ENCODE measurements around the gene KANSL1L.

The KANSL1L gene

GRCh38 chr2:210128961-210129360 lies 42.2 kb downstream of the KANSL1L start:
- TF ChIP-seq MAX (IDR thresholded peaks at IDR 0.05): peak; percentile 50; the same call in 1 of the 2 replicates
- no peak for TF ChIP-seq TCF12 (IDR thresholded peaks at IDR 0.05; ENCODE audit: low read depth)

- no peak for TF ChIP-seq TEAD4 (IDR thresholded peaks at IDR 0.05)
- no peak for TF ChIP-seq USF1 (IDR thresholded peaks at IDR 0.05)
- TF ChIP-seq EGR1 (IDR thresholded peaks at IDR 0.05): no peak
- no peak for TF ChIP-seq CREB1 (IDR thresholded peaks at IDR 0.05; ENCODE audit: low read depth)
- no peak for TF ChIP-seq MAX (IDR thresholded peaks at IDR 0.05)
- TF ChIP-seq CEBPB (IDR thresholded peaks at IDR 0.05): no peak
- TF ChIP-seq REST (IDR thresholded peaks at IDR 0.05; ENCODE audit: low read depth): no peak
These were observed 57.5 kb downstream of the KANSL1L start for GRCh38 chr2:210113614-210114235.

- TF ChIP-seq EGR1 (IDR thresholded peaks at IDR 0.05) (no peak), RAD21 (IDR thresholded peaks at IDR 0.05; ENCODE audit: low read depth) (no peak), TEAD4 (IDR thresholded peaks at IDR 0.05) (no peak), USF1 (IDR thresholded peaks at IDR 0.05) (no peak), REST (IDR thresholded peaks at IDR 0.05; ENCODE audit: low read depth) (no peak), TAF1 (IDR thresholded peaks at IDR 0.05; ENCODE audit: low read depth) (no peak), EP300 (IDR thresholded peaks at IDR 0.05; ENCODE audit: borderline replicate concordance) (no peak), MAX (IDR thresholded peaks at IDR 0.05) (no peak), CREB1 (IDR thresholded peaks at IDR 0.05; ENCODE audit: low read depth) (no peak), FOXM1 (IDR thresholded peaks at IDR 0.05; ENCODE audit: borderline replicate concordance, low read depth) (no peak), CEBPB (IDR thresholded peaks at IDR 0.05) (no peak), ZBTB7A (IDR thresholded peaks at IDR 0.05; ENCODE audit: low read depth) (no peak), YY1 (IDR thresholded peaks at IDR 0.05; ENCODE audit: low read depth) (no peak), NFIC (IDR thresholded peaks at IDR 0.05) (no peak), TCF12 (IDR thresholded peaks at IDR 0.05; ENCODE audit: low read depth) (no peak)
These were observed 58.3 kb downstream of the KANSL1L start for GRCh38 chr2:210112871-210113270.

- TF ChIP-seq USF1 (IDR thresholded peaks at IDR 0.05) (no peak), REST (IDR thresholded peaks at IDR 0.05; ENCODE audit: low read depth) (no peak), ZBTB7A (IDR thresholded peaks at IDR 0.05; ENCODE audit: low read depth) (no peak)
These were observed 71.3 kb downstream of the KANSL1L start for GRCh38 chr2:210099940-210100339.

GRCh38 chr2:210094787-210095186 lies 76.4 kb downstream of the KANSL1L start:
- TF ChIP-seq NFIC (IDR thresholded peaks at IDR 0.05): no peak
- TF ChIP-seq CREB1 (IDR thresholded peaks at IDR 0.05; ENCODE audit: low read depth): no peak
- TF ChIP-seq REST (IDR thresholded peaks at IDR 0.05; ENCODE audit: low read depth): no peak
- TF ChIP-seq RAD21 (IDR thresholded peaks at IDR 0.05; ENCODE audit: low read depth): no peak
- TF ChIP-seq EGR1 (IDR thresholded peaks at IDR 0.05): no peak
- no peak for TF ChIP-seq CEBPB (IDR thresholded peaks at IDR 0.05)
- no peak for TF ChIP-seq ZBTB7A (IDR thresholded peaks at IDR 0.05; ENCODE audit: low read depth)
- no peak for TF ChIP-seq EP300 (IDR thresholded peaks at IDR 0.05; ENCODE audit: borderline replicate concordance)
- no peak for TF ChIP-seq TAF1 (IDR thresholded peaks at IDR 0.05; ENCODE audit: low read depth)
- no peak for TF ChIP-seq FOXM1 (IDR thresholded peaks at IDR 0.05; ENCODE audit: borderline replicate concordance, low read depth)
- no peak for TF ChIP-seq TCF12 (IDR thresholded peaks at IDR 0.05; ENCODE audit: low read depth)
- no peak for TF ChIP-seq YY1 (IDR thresholded peaks at IDR 0.05; ENCODE audit: low read depth)
- no peak for TF ChIP-seq USF1 (IDR thresholded peaks at IDR 0.05)
- TF ChIP-seq TEAD4 (IDR thresholded peaks at IDR 0.05): no peak
